HG03108 (cell line): ENCODE measurements around the gene MITF.
"Not testable (repeated sequence)": the region's sequence is repeated elsewhere in the genome, so short reads cannot be mapped to it uniquely, and the experiment has no call there.

Experiments
- ATAC-seq: cut with Tn5 transposase; IDR thresholded peaks from one replicate; pipeline ENCODE4 v1.9.1; 2021; ENCODE audit warnings: moderate library complexity; ENCODE audit not compliant: unreplicated experiment

Gene MITF

DNA sequence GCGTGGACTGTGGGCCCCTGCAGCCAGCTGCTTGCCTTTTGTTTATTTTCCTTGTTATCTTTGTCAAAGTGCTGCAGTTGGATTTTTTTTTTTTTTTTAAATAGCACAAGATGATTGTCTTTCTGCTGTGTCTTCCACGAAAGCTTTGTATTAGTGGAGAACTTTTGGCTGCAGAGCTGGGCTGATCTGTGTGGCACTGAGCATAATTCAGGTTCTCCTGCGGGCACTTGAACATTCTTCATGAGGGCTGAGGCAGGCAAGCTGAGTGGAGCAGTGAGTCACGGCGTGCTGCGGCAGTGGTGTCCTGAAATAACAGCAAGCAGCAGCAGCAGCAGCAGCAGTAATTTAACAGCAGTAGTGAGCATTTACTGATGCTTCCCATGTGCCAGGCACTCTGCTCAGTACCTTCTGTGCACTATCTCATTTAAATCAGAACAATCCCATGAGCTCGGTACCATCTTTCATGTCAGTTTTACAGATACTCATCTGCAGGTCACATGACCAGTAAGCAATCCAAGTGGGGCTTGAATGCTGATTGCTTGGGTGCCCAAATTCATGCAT is 45.8 kb downstream of the MITF start:
- no peak for ATAC-seq

DNA sequence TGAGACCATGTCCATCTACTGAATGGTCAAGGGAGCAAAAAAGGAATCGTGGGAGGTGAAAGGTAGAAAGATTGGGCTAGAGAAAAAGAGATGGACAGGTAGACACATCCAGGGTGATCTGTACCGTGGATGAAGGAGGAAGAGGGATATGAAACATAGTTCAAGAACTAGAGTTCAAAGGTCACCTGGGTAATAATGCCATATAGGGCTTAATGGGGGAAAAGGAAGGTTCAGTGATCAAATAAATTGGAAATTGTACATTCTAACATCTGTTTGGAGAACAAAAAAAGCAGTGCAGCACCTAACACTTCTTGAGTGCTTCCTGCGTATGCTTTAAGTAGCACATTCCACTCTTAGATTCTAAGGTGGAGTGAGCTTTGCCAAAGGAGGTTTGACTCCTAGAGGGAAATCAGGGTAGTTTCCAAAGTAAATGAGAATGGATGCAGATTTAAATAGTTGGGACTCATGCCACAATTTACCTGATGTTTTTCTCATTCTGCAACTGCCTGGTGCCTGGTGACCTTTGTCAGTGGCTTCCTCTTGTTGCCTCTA is 46.6 kb downstream of the MITF start:
- ATAC-seq = no peak

DNA sequence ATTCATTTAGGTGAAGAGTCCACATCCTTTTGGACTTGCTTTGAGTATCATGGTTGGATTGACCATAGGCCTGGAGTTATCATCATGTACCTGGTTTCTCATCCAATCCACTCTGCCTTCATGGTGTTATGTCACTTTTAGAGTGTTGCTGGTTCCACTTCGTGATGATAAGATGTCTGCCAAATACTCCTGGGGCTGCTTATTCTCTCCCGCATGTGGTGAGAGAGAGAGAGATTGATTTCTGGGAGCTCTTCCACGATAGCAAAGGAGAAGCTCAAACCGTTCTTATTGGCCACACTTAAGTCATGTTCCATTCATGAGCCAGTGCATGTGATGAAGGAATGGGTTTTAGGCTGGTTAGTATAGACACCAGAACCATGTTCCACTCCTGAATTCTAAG is 47.6 kb downstream of the MITF start:
- no peak for ATAC-seq

DNA sequence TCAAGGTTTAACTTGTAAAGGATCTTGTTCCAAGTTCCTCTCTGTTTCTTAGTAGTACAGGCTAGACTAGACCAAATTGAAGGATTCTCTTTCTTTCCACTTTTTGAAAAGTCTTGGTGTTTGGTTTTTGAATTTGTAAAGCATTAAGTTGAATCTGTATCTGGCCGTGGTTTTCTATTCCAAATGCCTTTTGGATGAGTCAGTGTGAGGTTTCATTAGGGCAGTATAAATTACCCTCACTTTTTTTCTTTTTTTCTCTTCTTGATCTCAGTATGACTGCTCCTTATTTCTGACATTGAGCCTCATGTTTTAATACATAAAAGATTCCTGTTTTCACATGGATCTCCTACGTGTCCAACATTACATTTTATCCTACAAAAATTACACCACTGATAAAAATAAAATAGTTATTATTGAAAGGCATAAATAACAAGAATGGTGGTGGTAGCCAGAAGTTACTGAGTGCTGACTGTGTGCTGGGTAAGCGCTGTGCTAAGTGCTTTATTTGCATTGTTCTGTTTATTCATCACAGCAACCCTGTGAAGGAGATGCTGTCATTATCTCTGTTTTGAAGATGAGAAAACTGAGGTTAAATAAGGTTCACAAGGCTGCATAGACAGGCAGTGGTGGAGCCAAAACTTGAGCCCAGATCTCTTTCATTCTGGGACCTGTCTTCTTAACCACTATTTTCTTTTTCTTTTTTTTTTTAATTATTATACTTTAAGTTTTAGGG is 48.3 kb downstream of the MITF start:
- no peak for ATAC-seq

DNA sequence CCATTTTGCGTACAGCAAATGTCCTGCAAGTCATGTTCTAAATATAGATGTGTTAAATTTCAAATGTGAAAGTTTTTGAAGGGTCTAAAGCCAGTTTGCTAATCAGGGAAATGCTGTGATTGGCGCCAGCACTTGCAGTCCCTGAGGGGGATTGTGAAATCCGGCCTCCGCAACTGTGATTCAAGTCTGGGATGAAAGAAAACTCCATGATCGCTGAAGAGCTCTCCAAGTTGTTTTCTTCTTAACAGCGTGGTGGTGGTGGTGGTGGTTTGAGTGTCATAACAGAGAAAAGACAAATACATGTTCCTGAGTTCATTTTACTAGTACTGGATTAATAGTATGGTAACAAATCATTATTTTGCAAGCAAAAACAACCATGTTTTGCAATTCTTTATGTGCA is 51.8 kb downstream of the MITF start:
- no peak for ATAC-seq

DNA sequence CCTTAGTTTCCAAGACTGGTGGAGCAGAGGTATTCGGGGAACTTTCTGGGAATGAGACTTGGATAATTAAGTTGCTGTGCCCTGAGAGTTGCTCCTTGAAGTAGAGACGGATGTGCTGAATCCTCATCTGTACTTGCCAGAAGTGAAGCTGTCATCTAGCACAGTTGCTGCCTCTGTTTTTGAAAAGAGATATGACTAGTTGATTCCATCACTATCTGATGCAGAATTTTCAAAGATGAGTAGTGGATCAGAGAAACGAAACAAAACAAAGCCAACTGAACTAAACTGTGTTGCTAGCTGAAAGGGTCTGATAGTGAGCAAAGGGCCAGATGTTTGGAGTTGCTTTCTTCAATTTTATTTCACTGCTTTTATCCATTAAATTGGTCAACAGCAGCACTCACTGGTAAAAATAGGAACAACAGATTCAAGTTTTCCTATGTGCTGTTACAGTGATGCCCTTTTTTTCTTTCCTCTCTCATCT is 52.7 kb downstream of the MITF start:
- no peak for ATAC-seq

DNA sequence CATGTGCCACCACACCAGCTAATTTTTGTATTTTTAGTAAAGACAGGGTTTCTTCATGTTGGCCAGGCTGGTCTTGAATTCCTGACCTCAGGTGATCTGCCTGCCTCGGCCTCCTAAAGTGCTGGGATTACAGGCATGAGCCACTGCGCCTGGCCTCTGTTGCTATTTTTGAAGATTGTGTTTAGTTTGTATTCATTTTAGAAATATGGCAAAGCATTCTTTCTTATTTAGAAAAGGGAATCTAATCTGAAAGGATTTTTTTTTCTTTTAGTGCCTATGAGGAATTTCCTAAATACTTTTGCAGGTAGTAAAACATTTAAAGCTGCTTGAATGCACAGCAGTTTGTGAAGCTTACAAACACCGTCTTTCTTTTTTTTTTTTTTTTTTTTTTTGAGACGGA is 56.9 kb downstream of the MITF start:
- not testable (repeated sequence) for ATAC-seq

DNA sequence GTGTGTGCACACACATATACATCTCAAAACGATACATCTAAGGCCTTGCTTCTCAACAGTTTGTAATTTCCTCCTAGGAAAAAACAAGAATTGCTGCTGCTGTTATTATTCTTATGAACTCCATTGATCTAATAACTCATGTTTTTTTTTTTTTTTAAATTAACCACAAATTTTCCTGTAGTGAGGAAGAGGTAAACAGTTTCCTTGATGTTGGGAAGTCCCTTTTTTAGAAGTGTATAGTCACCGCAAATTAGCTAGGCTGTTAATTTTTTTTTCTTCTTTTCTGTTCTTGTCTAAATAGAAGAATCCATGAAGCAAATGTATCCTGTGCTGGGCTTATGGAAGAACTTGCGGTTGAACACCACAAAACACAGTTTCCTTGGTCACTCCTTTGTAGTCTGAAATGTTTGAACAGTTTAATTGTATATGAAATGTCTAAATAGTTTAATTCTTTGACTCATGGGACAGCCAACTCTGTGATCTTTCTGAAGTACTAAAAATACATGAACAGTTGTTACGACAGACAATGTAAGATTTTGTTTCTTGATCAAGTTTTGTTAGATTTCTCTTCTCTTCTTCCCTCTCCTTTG is 64.5 kb downstream of the MITF start:
- ATAC-seq = no peak

DNA sequence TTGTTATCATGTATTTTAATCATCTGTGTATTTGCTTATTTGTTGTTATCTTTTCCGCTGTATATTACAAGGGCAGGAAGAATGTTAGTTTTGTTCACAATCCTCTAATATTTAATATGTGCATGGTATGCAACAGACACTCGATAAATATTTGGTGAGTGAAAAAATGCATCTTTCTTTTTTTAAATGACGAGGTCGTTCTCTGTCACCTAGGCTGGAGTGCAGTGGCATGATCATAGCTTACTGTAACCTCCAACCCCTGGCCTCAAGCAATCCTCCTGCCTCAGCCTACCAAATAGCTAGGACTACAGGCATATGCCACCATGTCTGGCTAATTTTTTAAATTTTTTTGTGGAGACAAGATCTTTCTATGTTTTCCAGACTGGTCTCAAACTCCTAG is 66.2 kb downstream of the MITF start:
- ATAC-seq = no peak

DNA sequence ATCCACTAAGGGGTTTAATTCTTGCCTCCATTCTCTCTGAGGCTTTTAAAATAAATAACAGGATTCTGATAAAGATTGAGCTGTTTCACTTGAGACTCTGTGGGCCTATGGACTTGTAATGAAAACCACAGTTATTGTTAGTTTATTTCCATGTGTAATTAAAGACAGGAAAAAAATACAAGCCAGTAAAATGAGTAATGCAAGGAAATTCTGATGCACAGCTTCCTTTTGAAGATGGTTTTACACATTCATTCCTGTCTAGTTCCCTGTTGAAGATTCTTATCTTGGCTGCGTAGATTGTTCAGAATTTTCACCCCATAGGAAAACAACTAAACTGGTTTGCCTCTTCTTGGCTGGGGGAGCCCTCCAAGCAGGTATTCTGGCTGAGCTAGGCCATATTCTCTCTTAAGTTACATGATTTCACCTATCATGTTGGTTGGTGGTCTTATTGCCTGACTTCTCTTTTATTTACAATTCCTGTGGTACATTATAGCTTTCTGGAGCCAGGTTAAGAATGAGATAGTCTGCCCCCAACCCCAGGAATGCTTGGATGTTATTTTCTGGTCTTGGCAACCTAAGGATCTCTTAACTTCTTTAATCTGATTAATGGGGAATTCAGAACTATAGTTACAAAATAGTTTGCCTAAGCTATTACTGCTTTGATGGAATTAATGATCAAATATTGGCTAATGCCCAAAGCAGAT is 67.6 kb downstream of the MITF start:
- no peak for ATAC-seq

DNA sequence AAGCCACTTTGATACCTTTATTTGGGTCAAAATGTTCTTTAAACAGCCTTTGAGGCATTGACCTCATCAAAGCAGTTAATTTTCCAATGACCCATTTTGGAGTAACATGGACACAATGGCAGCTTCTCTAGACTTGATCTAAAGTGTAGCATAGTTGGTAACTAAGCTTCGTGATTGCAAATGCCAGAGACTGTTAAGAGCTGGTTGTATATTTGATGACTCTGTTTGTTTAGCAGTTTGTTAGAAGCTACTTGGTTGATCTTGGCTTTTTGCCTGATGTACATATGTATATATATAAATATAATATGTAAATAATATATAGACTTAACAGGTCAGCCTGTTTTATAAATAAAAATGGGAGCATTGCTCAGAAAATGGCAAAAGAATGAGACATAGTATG is 68.4 kb downstream of the MITF start:
- ATAC-seq = no peak

DNA sequence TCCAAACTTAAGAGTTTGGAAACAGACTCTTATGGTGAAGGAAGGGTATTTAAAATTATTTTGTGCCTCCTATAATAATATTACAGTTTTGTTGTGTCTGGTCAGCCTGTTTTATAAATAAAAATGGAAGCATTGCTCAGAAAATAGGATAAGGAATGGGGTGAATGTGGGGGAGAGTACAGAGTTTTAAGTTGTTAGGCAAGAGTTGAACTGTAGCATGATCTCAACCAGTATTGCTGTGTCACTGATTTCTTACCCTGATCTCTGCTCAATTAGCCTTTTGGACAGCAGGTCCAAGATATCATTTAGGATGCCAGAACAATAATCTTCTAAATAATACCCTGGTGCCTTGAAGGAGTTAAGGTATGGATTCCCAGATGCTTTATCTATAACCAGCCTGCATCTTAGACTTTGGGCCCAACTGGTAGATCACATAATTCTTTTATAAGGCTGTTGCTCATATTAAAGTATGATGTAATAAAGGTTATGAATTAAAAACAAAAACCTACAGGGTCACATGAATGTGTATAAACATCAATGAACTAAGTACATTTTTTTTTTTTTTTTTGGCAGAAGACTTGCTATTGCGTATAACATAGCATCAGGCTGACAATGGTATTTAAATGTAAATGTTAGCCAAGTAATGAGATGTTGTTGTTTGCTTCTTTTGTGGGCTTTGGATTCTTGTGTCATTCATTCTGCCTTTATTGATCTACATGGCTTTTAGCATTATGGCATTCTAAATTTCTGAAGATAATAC is 70.0 kb downstream of the MITF start:
- no peak for ATAC-seq

DNA sequence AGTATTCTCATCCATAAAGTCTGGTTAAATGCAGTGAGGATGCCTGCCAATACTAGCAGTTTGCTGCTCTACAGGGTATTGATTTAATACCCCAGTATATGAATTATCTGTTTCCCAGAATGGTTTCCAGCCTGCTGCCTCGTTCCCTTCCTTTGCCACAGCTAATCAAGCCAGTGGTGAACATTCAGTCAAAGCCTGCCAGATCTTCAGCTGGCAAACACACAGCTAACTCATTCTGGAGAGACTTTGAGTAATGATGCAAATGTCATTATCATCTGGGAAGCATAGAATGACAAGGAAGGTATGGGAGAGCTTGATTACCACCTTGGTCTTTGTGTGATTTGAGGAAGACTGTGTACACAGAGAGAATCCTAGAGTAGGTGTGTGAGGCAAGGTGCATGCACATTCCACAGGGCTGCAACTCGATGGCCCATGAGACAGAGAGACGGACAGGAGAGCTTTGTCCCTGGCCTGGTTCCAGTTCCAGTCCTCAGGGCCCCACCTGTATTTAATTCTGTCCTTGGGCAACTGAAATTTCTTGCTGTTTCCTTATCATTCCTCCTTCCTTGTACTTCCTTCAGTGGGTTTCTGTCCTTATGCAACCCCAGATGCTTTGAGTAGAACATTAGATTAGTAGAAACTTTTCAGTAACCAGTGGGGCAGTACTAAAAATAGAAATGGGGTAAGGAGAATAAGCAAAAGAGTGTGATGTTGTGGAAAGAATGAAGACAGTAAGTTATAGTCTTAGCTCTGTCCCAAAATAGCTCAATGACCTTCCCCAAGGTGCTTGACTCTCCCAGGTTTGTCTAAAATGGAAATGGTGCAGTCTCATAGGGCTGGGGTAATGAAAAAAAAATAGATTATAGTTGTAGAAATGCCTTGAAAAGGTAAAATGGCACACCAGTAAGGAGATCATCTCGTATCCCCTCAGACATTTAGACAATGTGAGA is 72.5 kb downstream of the MITF start:
- ATAC-seq = no peak

DNA sequence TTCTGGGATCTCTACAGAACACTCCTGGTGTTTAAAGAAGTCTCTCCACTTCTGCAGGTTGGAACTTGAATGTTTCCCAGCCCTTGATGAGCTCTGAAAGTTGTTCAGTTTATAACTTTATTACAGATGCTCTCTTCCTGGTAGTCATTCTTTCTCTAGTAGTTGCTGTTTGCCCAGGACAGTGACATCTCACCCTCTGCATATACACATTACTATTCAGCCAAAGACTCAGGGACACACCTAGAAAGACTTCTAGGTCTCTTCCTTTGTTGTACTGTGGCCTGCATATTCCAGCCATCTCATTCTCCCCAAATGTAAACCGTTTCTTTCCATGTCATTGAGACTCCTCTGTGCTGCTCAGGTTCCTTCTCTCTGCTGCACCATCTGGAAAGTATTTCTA is 76.7 kb downstream of the MITF start:
- ATAC-seq = no peak

DNA sequence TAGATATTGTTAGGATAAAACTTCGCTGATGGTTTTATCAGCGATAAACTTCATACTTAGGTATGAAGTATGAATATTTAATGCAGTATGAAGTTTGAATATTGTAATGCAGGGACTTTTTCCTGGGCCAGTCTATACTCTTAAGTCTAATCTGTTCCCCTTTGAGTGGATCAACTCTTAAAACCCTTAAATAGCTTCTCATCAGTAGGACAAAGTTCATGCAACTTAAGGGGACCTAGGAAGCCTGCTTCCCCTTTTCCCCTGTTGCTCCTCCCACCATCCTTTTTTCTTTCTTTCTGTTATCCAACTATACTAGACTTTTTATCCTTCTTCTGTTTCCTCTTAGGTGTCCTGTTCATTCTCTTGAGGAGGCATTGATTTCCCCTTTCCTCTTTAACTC is 78.7 kb downstream of the MITF start:
- no peak for ATAC-seq

DNA sequence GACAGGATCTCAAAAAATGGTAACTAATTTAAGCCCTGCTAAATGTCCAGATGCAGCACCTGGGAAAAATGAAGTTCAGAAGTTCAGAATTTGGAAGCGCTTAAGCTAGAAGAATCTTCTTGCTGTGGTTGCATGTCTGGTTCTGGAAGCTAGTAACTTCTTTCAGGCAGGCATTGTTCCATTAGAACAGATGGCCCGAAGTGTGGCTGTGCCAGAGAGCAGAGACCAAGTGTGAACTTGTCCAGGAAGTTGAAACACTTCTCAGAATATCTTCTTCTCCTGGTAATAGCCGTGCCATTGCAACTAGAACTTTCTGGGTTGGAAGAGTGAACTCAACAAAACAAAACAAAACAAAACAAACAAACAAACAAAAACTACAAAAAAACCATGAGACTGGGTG is 80.0 kb downstream of the MITF start:
- no peak for ATAC-seq

DNA sequence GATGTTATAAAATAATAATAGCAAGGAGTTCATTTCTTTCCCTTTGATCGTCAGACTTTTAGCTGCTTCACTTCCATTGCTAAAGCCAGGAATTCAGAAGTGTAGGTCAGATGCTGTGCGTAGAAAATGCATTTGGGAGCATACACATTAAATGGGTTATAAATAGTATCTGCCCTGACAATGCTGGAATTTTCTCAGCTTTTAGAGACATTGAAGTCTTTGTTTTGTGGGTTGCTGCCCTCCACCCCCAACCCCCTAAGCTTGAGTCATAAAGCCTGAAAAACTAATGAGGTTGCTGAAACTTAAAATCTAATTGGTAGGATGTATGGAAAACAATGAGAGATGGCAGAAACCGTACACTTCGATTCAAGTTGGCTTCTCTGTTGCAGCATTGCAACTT is 81.9 kb downstream of the MITF start:
- no peak for ATAC-seq

DNA sequence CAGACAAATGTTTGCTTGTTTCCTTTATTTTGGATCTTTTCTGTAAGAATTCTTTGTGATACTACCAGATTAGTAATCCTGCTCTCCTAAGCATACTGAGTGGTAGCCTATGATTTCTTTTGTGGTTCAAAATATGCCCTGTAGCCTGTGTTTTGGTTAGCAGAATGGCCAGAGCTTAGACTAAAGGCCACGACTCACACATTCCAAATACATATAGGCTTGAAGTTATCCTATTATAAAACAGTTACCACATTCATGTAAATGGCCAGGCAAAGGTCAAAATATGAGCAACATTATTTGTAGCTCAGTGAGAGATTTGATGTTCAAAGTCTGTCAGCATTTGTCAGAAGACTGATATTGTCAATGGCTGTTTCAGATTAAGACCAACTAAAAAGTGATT is 84.5 kb downstream of the MITF start:
- no peak for ATAC-seq

DNA sequence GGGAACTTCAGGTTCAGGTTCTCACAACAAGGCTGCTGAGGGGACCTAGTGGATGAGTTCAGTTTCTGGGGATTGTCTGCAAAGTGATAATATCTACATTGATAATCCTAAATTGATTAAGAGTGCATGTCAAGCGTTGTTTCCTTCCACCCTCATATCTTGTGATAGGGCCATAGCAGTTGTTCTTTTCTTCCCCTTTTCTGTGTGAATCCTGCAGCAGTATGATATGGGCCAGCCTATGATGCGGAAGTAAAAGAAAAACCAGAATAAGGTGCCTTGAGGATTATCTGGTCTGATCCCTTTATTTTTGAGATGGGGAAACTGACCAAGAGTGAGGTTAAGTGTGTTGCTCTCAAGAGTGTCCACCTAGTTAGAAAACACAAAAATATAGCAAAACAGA is 86.2 kb downstream of the MITF start:
- no peak for ATAC-seq

DNA sequence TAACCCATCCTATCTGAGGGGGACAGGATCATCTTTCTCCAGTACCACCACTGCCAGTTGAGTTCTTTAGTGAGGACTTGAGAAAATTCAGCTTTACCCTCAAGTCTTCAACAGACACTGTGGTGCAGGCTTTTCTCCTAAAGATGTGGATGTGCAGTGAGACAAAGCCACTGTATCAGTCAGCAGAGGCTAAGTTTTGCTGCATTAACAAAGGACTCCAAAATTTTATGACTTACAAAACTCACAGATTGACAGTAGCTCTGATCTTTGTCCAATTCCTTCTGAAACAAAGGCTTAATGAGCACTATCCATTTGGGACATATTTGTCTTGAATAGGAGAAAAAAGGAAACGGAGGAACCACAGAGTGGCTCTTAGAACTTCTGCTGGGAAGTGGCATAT is 87.9 kb downstream of the MITF start:
- no peak for ATAC-seq
